IPS-18c (cell line): ENCODE results near the gene MCTS1.
A peak's percentile ranks its signal among the peaks of the same experiment; 100 is the strongest.
"Not testable (repeated sequence)": the region's sequence is repeated elsewhere in the genome, so short reads cannot be mapped to it uniquely, and the experiment has no call there.

ENCODE experiments used
- H3K4me3 ChIP-seq: 2 replicates; pipeline ENCODE4 v1.7.0; 2013; ENCODE audit warnings: low read depth, mild to moderate bottlenecking, low read length, moderate library complexity; ENCODE audit not compliant: insufficient read depth
- H3K9me3 ChIP-seq: one replicate; pipeline ENCODE4 v1.6.1; 2013; ENCODE audit warnings: mild to moderate bottlenecking, low read length, moderate library complexity; ENCODE audit not compliant: control insufficient read depth, insufficient read depth

Gene MCTS1, protein sequence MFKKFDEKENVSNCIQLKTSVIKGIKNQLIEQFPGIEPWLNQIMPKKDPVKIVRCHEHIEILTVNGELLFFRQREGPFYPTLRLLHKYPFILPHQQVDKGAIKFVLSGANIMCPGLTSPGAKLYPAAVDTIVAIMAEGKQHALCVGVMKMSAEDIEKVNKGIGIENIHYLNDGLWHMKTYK

DNA sequence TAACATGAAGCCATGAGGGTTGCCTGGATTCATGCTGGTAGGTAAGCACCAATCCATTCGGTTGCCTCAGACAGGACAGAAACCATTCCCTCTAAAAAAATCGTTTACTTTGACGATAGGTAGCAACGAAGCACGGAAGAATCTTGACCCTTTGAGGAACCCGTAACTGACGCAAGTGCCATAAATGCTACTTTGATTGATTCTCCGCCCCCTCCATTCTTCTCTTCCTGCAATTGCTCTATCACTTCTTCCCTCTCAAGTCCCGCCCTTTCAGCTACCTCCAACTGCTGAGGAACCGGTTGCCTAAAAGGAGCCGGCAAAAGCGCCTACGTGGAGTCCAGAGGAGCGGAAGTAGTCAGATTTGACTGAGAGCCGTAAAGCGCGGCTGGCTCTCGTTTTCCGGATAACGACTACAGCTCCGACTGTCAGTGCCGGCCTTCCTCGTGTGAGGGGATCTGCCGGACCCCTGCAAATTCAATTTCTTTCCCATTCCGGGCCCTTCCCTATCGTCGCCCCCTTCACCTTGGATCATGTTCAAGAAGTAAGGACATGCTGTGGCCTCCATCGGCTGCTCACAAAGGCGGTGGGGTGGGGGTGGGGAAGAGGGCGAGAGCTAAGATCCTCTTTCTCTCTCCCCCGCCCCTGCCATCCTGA, at the start of gene MCTS1:
MCTS1 (plus strand) TSS at position 395 of the 654 bp plus-strand sequence; CDS start at position 531, 136 bp downstream.
- Histone ChIP-seq H3K4me3 (peak within 1 kb of the TSS; percentile 70), H3K9me3 (no peaks in the 10 kb centered on the region)

DNA sequence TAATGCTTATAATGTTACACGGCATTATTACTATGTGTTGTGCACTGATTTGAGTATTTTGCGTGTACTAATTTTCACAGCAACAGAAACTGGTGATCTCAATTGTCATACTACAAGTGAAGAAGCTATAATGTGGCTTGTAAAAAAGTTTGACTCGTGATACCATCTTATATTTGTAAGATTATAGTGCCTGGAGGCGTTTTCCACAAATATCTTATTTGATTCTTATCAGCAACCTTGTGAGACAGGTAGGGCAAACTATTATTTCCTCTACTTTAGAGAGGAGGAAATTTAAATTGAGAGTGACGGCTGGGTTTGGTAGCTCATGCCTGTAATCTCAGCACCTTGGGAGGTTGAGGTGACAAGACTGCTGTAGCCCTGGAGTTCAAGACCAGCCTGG, 47.6 kb upstream of the MCTS1 start:
- Histone ChIP-seq H3K4me3 (no peak overlapping the region), H3K9me3 (peaks cover 1% of the 10 kb centered on the region)

DNA sequence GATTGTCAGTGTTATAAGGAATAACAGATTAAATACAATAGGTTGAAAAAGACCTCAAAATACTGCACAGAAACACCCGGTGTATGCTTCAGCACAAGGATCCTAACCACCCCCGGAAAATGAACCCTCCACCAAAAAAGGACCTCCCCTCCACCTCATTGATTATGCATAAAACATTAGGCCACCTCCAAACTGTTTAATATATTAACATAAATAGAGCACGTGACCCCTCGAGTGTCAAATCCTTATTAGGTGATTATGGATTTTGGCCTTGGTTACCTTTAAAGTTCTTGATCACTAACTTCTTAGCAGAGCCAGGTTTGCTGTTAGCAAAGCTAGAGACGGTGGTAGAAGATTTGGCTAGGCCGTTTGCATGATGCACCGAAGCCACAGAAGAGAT, 44.1 kb upstream of the MCTS1 start:
- peaks cover 4% of the 10 kb centered on the region for H3K9me3 ChIP-seq
- H3K4me3 ChIP-seq = peak overlapping the region; percentile 68

DNA sequence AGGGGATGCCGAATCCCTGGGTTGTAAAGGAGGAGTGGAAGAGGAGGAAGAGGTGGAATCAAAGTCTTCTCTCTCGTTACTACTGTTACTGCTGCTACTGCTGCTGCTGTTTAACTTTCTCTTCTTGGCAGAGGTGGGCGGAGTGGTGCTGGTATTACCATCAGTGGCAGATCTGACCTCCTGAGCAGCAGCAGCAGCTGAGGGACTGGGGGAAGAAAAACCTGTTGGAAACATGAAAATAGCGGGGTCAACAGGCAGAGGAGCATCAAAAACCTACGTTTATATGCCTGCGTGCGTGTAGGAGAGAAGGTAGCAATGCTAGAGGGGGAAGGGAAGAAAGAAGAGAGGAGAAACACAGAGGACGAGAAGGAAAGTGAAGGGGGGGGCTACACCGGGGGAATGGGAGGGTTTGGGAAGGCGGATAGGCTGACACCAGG, 43.5 kb upstream of the MCTS1 start:
- H3K4me3 ChIP-seq = peak overlapping the region; percentile 68
- H3K9me3 ChIP-seq = peaks cover 4% of the 10 kb centered on the region

DNA sequence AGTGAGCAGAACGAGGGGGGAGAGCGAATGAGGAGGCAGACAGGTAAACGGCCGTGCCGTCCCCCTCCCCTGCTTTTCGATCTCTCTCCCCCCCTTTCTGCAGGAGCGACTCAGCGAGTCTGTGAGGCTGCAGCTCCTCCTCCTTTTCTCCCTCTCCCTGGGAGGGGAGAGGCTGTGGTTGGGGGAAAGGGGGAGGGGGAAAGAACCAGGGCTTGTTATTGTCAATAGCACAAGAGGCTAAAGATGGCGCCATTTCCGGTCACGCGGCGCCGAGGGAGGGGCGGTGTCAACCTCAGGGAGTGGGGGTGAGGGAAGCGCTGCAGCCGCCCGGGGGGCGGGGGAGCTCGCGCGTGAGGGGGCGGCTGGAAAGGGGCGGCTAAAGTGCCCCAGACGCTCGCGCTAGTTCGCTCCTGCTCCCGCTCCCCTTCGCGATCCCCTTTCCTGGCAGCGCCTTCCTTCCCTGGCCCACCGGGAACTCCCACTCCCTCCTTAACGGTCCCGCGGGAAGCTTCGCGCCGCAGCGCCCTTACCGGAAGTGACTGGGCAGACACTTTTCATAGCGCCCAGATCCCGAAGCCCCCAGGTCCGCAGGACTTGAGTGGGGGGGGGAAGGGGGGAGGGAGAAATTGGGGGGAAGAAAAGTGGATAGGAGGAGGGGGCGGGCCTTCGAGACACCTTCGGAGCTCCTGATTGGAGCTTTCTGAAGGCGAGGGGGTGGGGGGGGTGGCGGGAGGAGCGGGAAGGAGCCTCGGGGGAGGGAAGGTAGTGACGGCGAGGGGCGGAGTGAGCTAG, 42.9 kb upstream of the MCTS1 start, which contains the start of gene CUL4B:
CUL4B (minus strand) TSS at position 121 of the 792 bp plus-strand sequence. CDS start 324 bp downstream, outside the sequence.
- Histone ChIP-seq H3K4me3 (peak within 1 kb of the TSS; percentile 68), H3K9me3 (peaks cover 4% of the 10 kb centered on the region)

DNA sequence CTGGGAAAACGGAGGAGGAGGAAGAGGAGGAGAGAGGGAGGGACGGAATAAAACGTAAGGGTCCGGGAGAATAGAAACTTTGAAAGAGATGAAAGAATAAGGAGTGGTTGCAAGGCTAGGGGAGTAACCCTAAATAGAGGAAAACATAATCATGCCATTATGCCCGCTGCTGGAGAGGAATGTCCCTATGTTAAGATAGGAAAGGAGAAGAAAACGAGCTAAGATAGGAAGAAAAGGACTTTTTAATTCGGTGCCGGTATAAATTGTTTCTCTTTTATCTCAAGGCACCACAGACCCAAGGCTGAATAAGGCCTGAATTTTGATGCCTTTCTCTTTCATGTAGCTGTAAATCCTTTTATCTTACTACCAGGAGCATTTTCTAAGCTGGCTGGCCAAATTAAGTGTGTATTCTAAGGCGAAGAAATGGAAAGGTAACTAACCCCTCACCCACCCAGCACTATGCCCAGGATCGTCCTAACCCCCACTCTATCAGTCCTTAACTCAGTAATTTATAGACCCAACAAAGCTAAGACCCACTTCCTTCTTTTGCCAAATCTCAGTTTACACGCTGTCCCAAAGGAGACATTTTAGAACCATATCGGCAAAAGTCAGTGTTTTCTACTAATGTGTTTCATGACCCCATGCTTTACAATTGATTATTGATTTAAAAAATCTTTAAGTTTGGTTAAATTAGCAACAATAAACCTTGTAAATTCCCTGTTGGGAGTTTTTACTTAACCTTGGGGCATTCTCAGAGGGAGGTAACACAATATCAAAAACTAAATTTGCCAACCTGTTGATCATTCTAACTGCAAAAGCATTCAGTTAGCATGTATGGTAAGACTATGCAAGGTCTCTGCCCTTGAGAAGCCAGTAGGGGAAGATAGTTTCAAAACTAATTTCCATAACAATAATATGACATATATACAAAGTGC, 42.0 kb upstream of the MCTS1 start:
- peaks cover 6% of the 10 kb centered on the region for H3K9me3 ChIP-seq

DNA sequence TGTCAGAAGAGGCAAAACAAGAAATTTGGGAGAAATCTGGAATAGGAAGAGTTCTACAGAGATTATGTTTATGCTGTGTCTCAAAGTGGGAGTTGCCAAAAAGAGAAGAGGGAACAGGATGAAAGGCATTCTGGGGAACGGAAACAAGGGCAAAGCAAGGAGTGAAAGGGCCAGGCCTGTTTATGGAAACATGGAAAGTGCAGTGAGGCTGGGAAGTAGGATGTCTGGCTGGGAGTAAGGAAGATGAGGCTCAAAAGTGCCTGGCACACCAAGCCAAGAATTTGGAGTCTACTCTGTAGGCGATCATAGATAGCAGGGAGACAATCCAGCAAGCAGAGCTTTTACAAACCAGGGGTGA, 41.4 kb upstream of the MCTS1 start:
- peaks cover 6% of the 10 kb centered on the region for H3K9me3 ChIP-seq
- H3K4me3 ChIP-seq = no peak overlapping the region

More for the DNA sequence above, 42.0 kb upstream of the MCTS1 start:
- H3K4me3 ChIP-seq = peak overlapping the region; percentile 34

DNA sequence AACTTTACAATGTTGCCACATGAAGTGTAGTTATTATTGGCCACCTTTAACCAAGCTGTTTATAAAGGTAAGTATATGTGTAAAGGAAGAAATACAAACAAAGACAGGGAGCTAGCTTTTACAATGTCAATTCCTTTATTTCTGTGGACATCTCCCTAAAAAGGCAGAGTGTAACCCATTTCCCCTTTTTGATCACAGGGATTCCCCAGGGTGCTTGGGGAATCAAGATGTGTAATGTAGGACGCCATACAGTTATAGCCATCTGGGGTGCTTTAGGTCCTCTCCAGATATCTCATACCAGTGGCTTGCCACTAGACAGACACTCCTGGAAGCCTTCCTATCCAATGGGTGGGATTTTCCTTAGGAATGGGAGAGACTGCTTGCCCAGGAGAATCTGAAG, 39.0 kb upstream of the MCTS1 start:
- Histone ChIP-seq H3K4me3 (no peak overlapping the region), H3K9me3 (peaks cover 9% of the 10 kb centered on the region)

DNA sequence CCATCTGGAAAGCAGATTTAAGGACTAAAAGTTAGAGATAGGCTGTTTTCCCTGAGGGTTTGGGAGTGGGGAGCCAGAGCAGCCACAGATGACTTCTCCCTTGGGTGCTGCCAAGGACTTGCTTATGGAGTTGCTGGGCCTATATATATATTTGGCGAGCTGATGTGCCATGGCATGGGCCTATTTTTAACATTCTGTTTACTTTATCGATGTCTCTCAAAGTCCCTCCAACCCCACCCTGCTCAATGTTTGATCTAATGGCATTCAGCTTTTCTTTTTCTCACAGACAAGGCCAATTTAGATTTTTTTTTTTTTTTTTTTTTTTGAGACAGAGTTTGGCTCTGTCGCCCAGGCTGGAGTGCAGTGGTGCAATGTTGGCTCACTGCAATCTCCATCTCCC, 37.1 kb upstream of the MCTS1 start:
- Histone ChIP-seq H3K4me3 (no peak overlapping the region), H3K9me3 (peaks cover 13% of the 10 kb centered on the region)

DNA sequence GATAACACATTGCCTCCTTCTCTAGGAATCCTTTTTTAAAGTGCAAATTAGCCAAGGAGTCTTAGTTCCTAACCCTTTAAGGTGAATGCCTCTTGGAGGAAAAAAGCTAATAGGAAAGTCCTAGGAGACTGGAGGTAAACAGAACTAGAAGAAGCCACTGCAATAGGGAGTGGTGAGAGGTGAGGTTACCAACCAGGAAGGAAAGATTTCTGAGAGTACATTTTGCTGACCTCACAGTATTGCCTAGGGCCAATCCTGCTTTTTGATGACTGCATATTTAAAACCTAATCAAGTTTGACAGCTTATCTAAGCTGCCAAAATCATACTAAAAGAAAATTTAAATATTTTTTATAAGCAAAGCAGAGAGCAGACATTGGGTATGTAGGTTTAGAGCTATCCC, 35.9 kb upstream of the MCTS1 start:
- Histone ChIP-seq H3K9me3 (peaks cover 11% of the 10 kb centered on the region), H3K4me3 (no peak overlapping the region)

DNA sequence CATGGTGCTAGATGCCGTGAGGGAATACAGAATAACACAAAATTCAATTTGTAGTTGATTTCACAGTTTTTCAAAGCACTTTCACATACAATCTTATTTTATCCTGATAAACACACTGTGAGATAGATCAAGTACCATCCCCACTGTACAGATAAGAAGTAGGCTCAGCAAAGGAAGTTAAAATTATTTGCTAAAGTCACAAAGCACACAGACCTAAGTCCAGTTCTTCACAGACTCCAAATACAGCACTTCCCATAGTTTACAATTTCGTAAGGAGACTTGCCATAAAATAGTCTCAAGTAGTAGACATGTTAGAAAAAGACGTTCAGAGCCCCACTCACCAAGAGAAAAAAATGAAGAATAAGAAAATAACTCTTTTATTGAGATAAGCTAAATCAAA, 35.3 kb upstream of the MCTS1 start:
- Histone ChIP-seq H3K4me3 (no peak overlapping the region), H3K9me3 (peaks cover 9% of the 10 kb centered on the region)

DNA sequence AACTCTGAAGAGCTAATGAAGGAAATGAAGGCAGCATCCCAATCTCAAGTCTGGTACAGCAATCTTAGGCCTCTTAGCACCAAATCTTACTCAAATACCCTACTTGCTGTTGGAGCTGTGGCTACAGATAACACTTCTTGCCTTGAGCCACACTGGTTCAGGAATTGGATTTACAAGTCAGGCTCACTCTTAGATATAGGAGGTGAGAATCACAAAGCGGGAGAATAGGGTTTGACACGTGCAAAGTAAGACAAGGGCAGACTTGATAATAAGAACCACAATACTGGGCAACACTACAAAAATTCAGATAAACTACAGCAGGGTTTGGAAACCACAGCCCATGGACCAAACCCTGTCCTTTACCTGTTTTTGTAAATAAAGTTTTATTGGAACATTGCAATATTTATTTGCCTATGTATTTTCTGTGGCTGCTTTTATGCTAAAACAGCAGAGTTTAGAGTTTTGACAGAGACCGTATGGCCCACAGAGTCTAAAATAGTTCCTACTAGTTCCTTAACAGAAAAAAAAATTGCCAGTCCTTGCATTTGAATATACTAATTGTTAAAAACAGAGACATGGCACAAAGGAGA, 33.8 kb upstream of the MCTS1 start:
- Histone ChIP-seq H3K9me3 (peaks cover 11% of the 10 kb centered on the region), H3K4me3 (no peak overlapping the region)

DNA sequence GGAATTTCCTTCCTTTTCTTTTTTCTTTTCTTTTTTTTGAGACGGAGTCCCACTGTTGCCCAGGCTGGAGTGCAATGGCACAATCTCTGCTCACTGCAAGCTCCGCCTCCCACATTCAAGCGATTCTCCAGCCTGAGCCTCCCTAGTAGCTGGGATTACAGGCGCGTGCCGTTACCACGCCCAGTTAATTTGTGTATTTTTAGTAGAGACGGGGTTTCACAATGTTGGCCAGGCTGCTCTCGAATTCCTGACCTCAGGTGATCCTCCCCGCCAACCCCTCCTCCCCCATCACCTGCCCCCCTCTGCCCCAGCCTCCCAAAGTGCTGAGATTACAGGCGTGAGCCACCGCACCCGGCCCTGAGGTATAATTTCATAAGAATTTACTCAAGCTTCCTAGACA, 30.1 kb upstream of the MCTS1 start:
- not testable (repeated sequence) for H3K4me3 ChIP-seq
- peaks cover 12% of the 10 kb centered on the region for H3K9me3 ChIP-seq

DNA sequence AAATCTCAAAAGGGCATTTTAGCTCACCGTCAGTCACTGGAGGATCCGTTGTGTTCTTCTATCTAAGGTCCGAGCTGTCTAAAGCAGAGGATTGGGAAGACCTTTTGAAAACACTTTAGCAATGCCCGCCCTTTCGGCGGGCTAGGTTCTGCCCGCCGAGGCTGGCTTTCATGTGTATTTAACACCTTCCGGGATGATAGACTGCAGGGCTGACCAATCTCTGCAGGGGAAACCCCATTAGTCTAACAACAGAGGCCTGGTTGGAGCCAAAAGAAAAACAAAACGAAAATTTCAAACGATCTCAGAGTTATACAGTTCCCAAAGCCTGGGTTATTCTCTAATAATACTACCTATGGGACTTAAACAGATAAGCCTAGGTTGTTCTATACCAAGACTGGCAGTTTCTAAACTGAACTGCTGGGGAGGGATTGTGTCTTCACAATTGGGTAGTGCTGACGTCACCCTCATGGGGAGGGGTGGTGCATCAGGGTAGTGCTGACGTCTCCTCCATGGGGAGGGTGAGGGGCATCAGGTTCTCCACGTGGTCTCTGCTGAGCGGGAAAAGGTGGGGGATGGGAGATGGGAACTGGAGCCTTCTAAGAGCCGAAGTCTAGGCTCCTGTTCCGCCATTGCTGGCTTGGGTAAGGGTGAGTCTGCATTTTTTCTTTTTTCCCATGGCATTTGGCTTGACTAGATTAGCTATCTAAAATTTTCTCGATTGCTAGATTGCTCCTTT, 28.4 kb upstream of the MCTS1 start:
- H3K4me3 ChIP-seq = no peak overlapping the region

DNA sequence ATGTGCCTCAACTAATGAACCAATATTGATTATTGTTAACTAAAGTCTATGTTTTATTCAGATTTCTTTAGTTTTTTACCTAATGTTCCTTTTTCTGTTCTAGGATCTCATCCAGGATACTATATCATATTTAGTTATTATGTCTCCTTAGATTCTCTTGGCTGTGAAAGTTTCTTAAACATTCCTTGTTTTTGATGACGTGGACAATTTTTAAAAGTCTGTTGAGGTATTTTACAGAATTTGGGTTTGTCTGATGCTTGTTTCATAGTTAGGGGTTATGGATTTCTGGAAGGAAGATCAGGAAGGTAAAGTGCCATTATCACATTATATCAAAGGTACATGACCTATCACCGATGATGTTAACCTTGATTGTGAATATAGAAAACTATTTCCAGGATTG, 18.2 kb upstream of the MCTS1 start:
- H3K9me3 ChIP-seq = peaks cover 2% of the 10 kb centered on the region

More for the DNA sequence above, 28.4 kb upstream of the MCTS1 start:
- H3K9me3 ChIP-seq = peaks cover 8% of the 10 kb centered on the region

DNA sequence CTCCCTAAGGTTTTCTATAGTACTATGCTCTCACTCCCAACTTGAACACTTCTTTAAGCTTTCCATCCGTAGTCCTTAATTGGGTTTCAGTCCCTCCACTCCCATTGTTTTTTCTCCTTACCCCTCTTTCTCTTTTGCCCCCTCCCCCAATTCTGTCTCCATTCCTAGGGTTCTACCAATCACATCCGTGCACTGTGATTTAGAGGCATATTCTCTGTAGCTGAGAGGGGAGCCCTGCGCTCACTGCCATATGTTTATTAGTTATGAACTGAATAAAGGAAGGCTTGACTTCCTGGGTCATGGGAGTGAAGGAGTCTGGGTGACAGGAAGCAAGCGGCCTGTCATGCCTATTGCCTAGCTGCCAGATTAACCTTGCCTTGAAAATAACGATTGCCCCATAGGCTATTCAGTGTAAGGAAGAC, 471 bp downstream of the MCTS1 start:
- peak overlapping the region; percentile 70 for H3K4me3 ChIP-seq
- H3K9me3 ChIP-seq = no peaks in the 10 kb centered on the region

More for the DNA sequence above, 18.2 kb upstream of the MCTS1 start:
- no peak overlapping the region for H3K4me3 ChIP-seq
